ENCODE measurements around the gene FADS6. TPM values are rescaled to one million over a fixed set of nuclear protein-coding genes. Genes with fewer than 3 reads are reported as not detected.

FADS6 gene
- total and polyA plus RNA-seq, 2 of the 13 experiments (the other 11 are each of a cell fraction or from before 2014, with no cell fraction given): 0.11 TPM

GRCh38 chr17:74923538-74924249 is 30.3 kb upstream of the FADS6 start (continued):
- TF ChIP-seq ZNF770 (CRISPR knock-in tag; IDR thresholded peaks at IDR 0.05) (no peak), ZNF34 (CRISPR knock-in tag; IDR thresholded peaks at IDR 0.05; ENCODE audit: borderline replicate concordance) (no peak), ZNF232 (CRISPR knock-in tag; IDR thresholded peaks at IDR 0.05; ENCODE audit: borderline replicate concordance) (no peak), ZXDC (CRISPR knock-in tag; IDR thresholded peaks at IDR 0.05) (0 out of 2 replicates have a peak, but pooled peaks have one; percentile 45), AGO1 (IDR thresholded peaks at IDR 0.05; ENCODE audit: low read depth, low read length, poor library complexity, severe bottlenecking) (no peak), ARNT (IDR thresholded peaks at IDR 0.05) (no peak), ZNF580 (CRISPR knock-in tag; IDR thresholded peaks at IDR 0.05; ENCODE audit: borderline replicate concordance, low read depth) (peak; percentile 83; the same call in 1 of the 2 replicates), ZNF710 (CRISPR knock-in tag; IDR thresholded peaks at IDR 0.05; ENCODE audit: borderline replicate concordance) (no peak), YEATS4 (CRISPR knock-in tag; IDR thresholded peaks at IDR 0.05; ENCODE audit: borderline replicate concordance) (peak; percentile 32; the same call in 1 of the 2 replicates), ZMAT3 (CRISPR knock-in tag; conservative IDR thresholded peaks at IDR 0.05) (0 out of 2 replicates have a peak, but pooled peaks have one; percentile 47), ZNF615 (CRISPR knock-in tag; IDR thresholded peaks at IDR 0.05; ENCODE audit: borderline replicate concordance) (no peak), ELK4 (CRISPR knock-in tag; IDR thresholded peaks at IDR 0.05; ENCODE audit: borderline replicate concordance) (no peak), ZNF687 (CRISPR knock-in tag; IDR thresholded peaks at IDR 0.05) (peak; percentile 82), HNRNPL (IDR thresholded peaks at IDR 0.05; ENCODE audit: low read depth, low read length) (no peak), POLR2AphosphoS2 (IDR thresholded peaks at IDR 0.05; ENCODE audit: low read depth, low read length) (no peak)
